Psoas muscle (tissue), 8 donors: ENCODE measurements around the gene GAS2L2. TPM values are rescaled to one million over a fixed set of nuclear protein-coding genes. Genes with fewer than 3 reads are reported as not detected.

Experiments
- ATAC-seq, 4 donors: fragments of 200-7000 bp; cut with Tn5 transposase; one replicate each; pipeline ENCODE4 v1.9.1; 2020; ENCODE audit warnings: moderate library complexity in 3 of 4, mild to moderate bottlenecking in 2 of 4
- DNase-seq, 2 donors: peaks; one replicate each; pipeline ENCODE4 v3.0.0-alpha.2; 2020
- H3K27ac ChIP-seq: fragments of 200-600 bp; one replicate; pipeline ENCODE4 v1.8.0; 2022
- H3K27me3 ChIP-seq, 3 donors: fragments of 200-600 bp in 1 of 3; one replicate each; pipeline versions ENCODE4 v1.6.1 to v1.8.0; 2013 to 2022; ENCODE audit warnings: low read length in 2 of 3, mild to moderate bottlenecking in 2 of 3, moderate library complexity in 1 of 3; ENCODE audit not compliant: insufficient read depth in 3 of 3
- H3K36me3 ChIP-seq, 2 donors: fragments of 200-600 bp in 1 of 2; one replicate each; pipeline versions ENCODE4 v1.6.1 to v1.8.0; 2013 to 2022; ENCODE audit warnings: low read depth in 1 of 2, mild to moderate bottlenecking in 1 of 2, moderate library complexity in 1 of 2; ENCODE audit not compliant: insufficient read depth in 1 of 2
- H3K4me1 ChIP-seq: fragments of 200-600 bp; one replicate; pipeline ENCODE4 v1.8.0; 2022
- H3K4me3 ChIP-seq: fragments of 200-600 bp; one replicate; pipeline ENCODE4 v1.8.0; 2022; ENCODE audit warnings: mild to moderate bottlenecking
- H3K9me3 ChIP-seq: fragments of 200-600 bp; one replicate; pipeline ENCODE4 v1.8.0; 2022
- CTCF ChIP-seq: fragments of 200-600 bp; IDR thresholded peaks from one replicate; pipeline ENCODE4 v1.8.0; 2022; ENCODE audit warnings: antibody characterized with exemption
- WGBS, 3 donors: extraction: QIAGEN DNeasy Blood & Tissue Kit; methylation state at CpG; one replicate each; pipeline versions ENCODE4 v1.1.6 to v1.1.7; 2013; 5-methylcytosine and 5-hydroxymethylcytosine counted together
- intact Hi-C, 2 donors: fragments of 100-400 bp; cut with DNase I; formaldehyde crosslinking; loops; one replicate each; pipeline versions ENCODE4 v1.11.0 to v1.14.2; 2022
- polyA plus RNA-seq, 3 donors: library from polyadenylated mRNA; stranded (reverse); fragments of 200-250 nt; gene quantifications; one replicate each; pipeline ENCODE4 v1.2.3, GENCODE V29; 2013
- total RNA-seq, 4 donors: library from RNA; stranded (reverse); fragmentation: NEBNext Ultra II Directional in 2 of 4; extraction: Animal tissue kit (Norgen Biotek cat#: 25700) in 2 of 4; gene quantifications; one replicate each; pipeline versions ENCODE4 v1.2.1 to v1.2.4, GENCODE V29; 2021 to 2023
- donor health status: healthy with polysubstance abuse.
- donor health status: DM: no; HTN: no; CAD: no; lungs with moderate emphysema.
- donor health status: Bipolar disorder and iron deficiency.
- donor health status: healthy.
- donor health status: DM: yes; HTN: yes; CAD: no.
- donor health status: DM: no; HTN: no; CAD: no.
- donor health status: DM: no; HTN: no; CAD: no.
- donor health status: DM: yes; HTN: yes; CAD: no.

Gene GAS2L2
- total and polyA plus RNA-seq, 7 donors = 0.04 to 0.27 (median 0.13) TPM; not detected in 1

- WGBS, 3 donors = 84 to 88% (median 87%) methylated on average over 7 of the region's 7 CpGs
- no peak for ATAC-seq
- intact Hi-C loops = loop anchor here (2.0 to 10.0 kb wide), 4 partner anchors 78 to 425 kb away; no protein-coding TSS in a partner anchor
Measured at GRCh38 chr17:35740216-35740615, 12.8 kb downstream of the GAS2L2 start.

GRCh38 chr17:35738519-35739133 lies 14.4 kb downstream of the GAS2L2 start:
- no peak for ATAC-seq
- 71 to 87% (median 76%) methylated on average over 5 of the region's 5 CpGs for WGBS, 3 donors
- Histone ChIP-seq H3K36me3 (no peaks in the 10 kb centered on the region), H3K27me3 (peaks cover 0 to 6% (median 0%) of the 10 kb centered on the region in 3 donors), H3K4me1 (peaks cover 13% of the 10 kb centered on the region), H3K9me3 (no peaks in the 10 kb centered on the region), H3K4me3 (no peak overlapping the region), H3K27ac (no peak overlapping the region)
- intact Hi-C loops = no loop called here
- no peak for DNase-seq
- no peak for TF ChIP-seq CTCF

More at GRCh38 chr17:35740216-35740615, 12.8 kb downstream of the GAS2L2 start:
- no peak overlapping the region for H3K4me3 ChIP-seq
- H3K27me3 ChIP-seq = peaks cover 0 to 7% (median 0%) of the 10 kb centered on the region in 3 donors
- H3K9me3 ChIP-seq = no peaks in the 10 kb centered on the region
- no peak overlapping the region for H3K27ac ChIP-seq
- peaks cover 13% of the 10 kb centered on the region for H3K4me1 ChIP-seq
- TF ChIP-seq CTCF = no peak
- H3K36me3 ChIP-seq = no peaks in the 10 kb centered on the region
- no peak for DNase-seq

- H3K27me3 ChIP-seq = peaks cover 0 to 4% (median 0%) of the 10 kb centered on the region in 3 donors
- 84 to 89% (median 87%) methylated on average over 5 of the region's 5 CpGs for WGBS, 3 donors
- ATAC-seq = no peak
- no peak overlapping the region for H3K27ac ChIP-seq
- H3K4me1 ChIP-seq = peaks cover 5% of the 10 kb centered on the region
- no peak overlapping the region for H3K4me3 ChIP-seq
- TF ChIP-seq CTCF = no peak
- H3K9me3 ChIP-seq = no peaks in the 10 kb centered on the region
- no peak for DNase-seq
- intact Hi-C loops = no loop called here
- no peaks in the 10 kb centered on the region for H3K36me3 ChIP-seq
Measured at GRCh38 chr17:35736236-35736635, 16.8 kb downstream of the GAS2L2 start.

GRCh38 chr17:35735036-35735805 lies 17.8 kb downstream of the GAS2L2 start:
- Histone ChIP-seq H3K27me3 (peaks cover 0 to 4% (median 0%) of the 10 kb centered on the region in 3 donors), H3K4me3 (no peak overlapping the region), H3K27ac (no peak overlapping the region), H3K4me1 (peaks cover 6% of the 10 kb centered on the region), H3K36me3 (no peaks in the 10 kb centered on the region), H3K9me3 (no peaks in the 10 kb centered on the region)
- no peak for TF ChIP-seq CTCF
- 81 to 86% (median 84%) methylated on average over 25 to 29 of the region's 29 CpGs for WGBS, 3 donors
- DNase-seq (no peak), ATAC-seq (no peak)
- intact Hi-C loops = no loop called here
